K562 (cell line): ENCODE data around the gene GPR32. TPM values are rescaled to one million over a fixed set of nuclear protein-coding genes. Genes with fewer than 3 reads are reported as not detected.
A peak's percentile ranks its signal among the peaks of the same experiment; 100 is the strongest.

Experiments
- CBFA2T3 ChIP-seq: fragments of 450-650 bp; IDR thresholded peaks from 2 replicates; pipeline ENCODE4 v1.6.1; 2017
- CREB5 ChIP-seq: fragments of 250-450 bp; sonication (Bioruptor Pico); IDR thresholded peaks from 2 replicates; pipeline ENCODE4 v1.5.0; 2020; ENCODE audit warnings: mild to moderate bottlenecking
- CXXC5 ChIP-seq: fragments of 250-450 bp; sonication (Bioruptor Pico); IDR thresholded peaks from 2 replicates; pipeline ENCODE4 v1.8.0; 2022; ENCODE audit warnings: inconsistent platforms, mild to moderate bottlenecking, moderate library complexity
- ETV1 ChIP-seq: fragments of 450-650 bp; conservative IDR thresholded peaks from 2 replicates; pipeline ENCODE4 v1.6.1; 2016; ENCODE audit warnings: missing genetic modification characterization, control low read depth, low read depth, missing compliant biosample characterization
- MBD2 ChIP-seq: sonication (generic); IDR thresholded peaks from 2 replicates; pipeline ENCODE4 v1.6.1; 2016; ENCODE audit warnings: low read depth, borderline replicate concordance
- MTA3 ChIP-seq: fragments of 450-650 bp; formaldehyde crosslinking; IDR thresholded peaks from 2 replicates; pipeline ENCODE4 v1.6.1; 2017; ENCODE audit warnings: mild to moderate bottlenecking, borderline replicate concordance
- NEUROD1 ChIP-seq: fragments of 150-350 bp; IDR thresholded peaks from 2 replicates; pipeline ENCODE4 v1.6.1; 2014; ENCODE audit warnings: borderline replicate concordance, low read length, low read depth; ENCODE audit not compliant: partially characterized antibody
- SIX5 ChIP-seq, 2 experiments: IDR thresholded peaks; 2 replicates each; pipeline ENCODE4 v1.6.1; 2011; ENCODE audit warnings: low read length in 2 of 2, borderline replicate concordance in 1 of 2, low read depth in 1 of 2, mild to moderate bottlenecking in 1 of 2, moderate library complexity in 1 of 2; ENCODE audit not compliant: insufficient read depth in 1 of 2
- SMARCA5 ChIP-seq: fragments of 450-650 bp; IDR thresholded peaks from 2 replicates; pipeline ENCODE4 v1.6.1; 2016
- TAF9B ChIP-seq: fragments of 450-650 bp; IDR thresholded peaks from 2 replicates; pipeline ENCODE4 v1.6.1; 2018; ENCODE audit warnings: mild to moderate bottlenecking; ENCODE audit not compliant: partially characterized antibody
- TEAD2 ChIP-seq: fragments of 450-650 bp; IDR thresholded peaks from 2 replicates; pipeline ENCODE4 v1.6.1; 2016; ENCODE audit warnings: missing genetic modification characterization, control low read depth, missing compliant biosample characterization
- TSHZ1 ChIP-seq: fragments of 250-450 bp; sonication (Bioruptor Pico); IDR thresholded peaks from 2 replicates; pipeline ENCODE4 v1.4.0; 2020; ENCODE audit warnings: mild to moderate bottlenecking, moderate library complexity
- ZNF395 ChIP-seq: fragments of 200-800 bp; sonication (Bioruptor generic); IDR thresholded peaks from 2 replicates; pipeline ENCODE4 v1.6.1; 2017; ENCODE audit warnings: missing genetic modification characterization, missing compliant biosample characterization
- ZNF511 ChIP-seq: sonication (generic); formaldehyde crosslinking; IDR thresholded peaks from 2 replicates; pipeline ENCODE4 v1.8.0; 2022; ENCODE audit warnings: mild to moderate bottlenecking, missing genetic modification reagents
- ZNF696 ChIP-seq: fragments of 250-450 bp; sonication (Bioruptor Pico); conservative IDR thresholded peaks from 2 replicates; pipeline ENCODE4 v1.4.0; 2020; ENCODE audit warnings: mild to moderate bottlenecking, moderate library complexity
- ZNF780A ChIP-seq: fragments of 250-450 bp; sonication (Bioruptor Pico); IDR thresholded peaks from 2 replicates; pipeline ENCODE4 v1.5.0; 2021; ENCODE audit warnings: mild to moderate bottlenecking
- polyA plus RNA-seq, 8 experiments: library from polyadenylated mRNA; depleted of rRNA in 4 of 8; stranded (reverse) in 5 of 8; unstranded in 3 of 8; fragments of >200 nt; fragmentation: Nextera tagmentation in 2 of 8; fragmentation: Illumina TruSeq in 1 of 8; extraction: Ambion mirVana in 2 of 8; extraction: Trizol in 1 of 8; gene quantifications; 2 replicates each; pipeline versions ENCODE4 v1.2.1 to v1.2.3, GENCODE V29; 2011 to 2014; ENCODE audit warnings: inconsistent platforms in 1 of 8, missing spikeins in 1 of 8
- total RNA-seq, 7 experiments: library from RNA; depleted of rRNA in 6 of 7; stranded (reverse); fragments of >200 nt in 6 of 7; fragmentation: Illumina TruSeq in 2 of 7; extraction: Trizol in 2 of 7; gene quantifications; 2 replicates each; pipeline versions ENCODE4 v1.2.1 to v1.2.3, GENCODE V29; 2011 to 2021; ENCODE audit warnings: low replicate concordance in 1 of 7

Gene GPR32
- total and polyA plus RNA-seq, 9 of the 15 experiments (the other 6 are each of a cell fraction or from before 2014, with no cell fraction given): not detected

GRCh38 chr19:50728084-50728737 lies 42.1 kb upstream of the GPR32 start (continued):
- TF ChIP-seq SIX5 (IDR thresholded peaks at IDR 0.05; ENCODE audit: borderline replicate concordance in 1 of 2, insufficient read depth in 1 of 2, low read depth in 1 of 2, low read length in 2 of 2) (peak; percentile 49 to 52; a peak in 3 of 4 replicates), TAF9B (no peak), ZNF696 (CRISPR knock-in tag) (no peak), CXXC5 (CRISPR knock-in tag) (peak; percentile 92), ZNF780A (no peak), CREB5 (no peak), TEAD2 (no peak), SMARCA5 (0 out of 2 replicates have a peak, but pooled peaks have one; percentile 28), MBD2 (peak; percentile 38; the same call in 1 of the 2 replicates), ZNF395 (CRISPR knock-in tag) (peak; percentile 48; the same call in 1 of the 2 replicates), TSHZ1 (CRISPR knock-in tag) (no peak), ZNF511 (CRISPR knock-in tag) (peak; percentile 80; the same call in 1 of the 2 replicates), CBFA2T3 (peak; percentile 20; the same call in 1 of the 2 replicates), ETV1 (peak; percentile 74), MTA3 (peak; percentile 73; the same call in 1 of the 2 replicates), NEUROD1 (peak; percentile 34)
